GM10266 (cell line): ENCODE data around the gene TMEM132C.
A peak's percentile ranks its signal among the peaks of the same experiment; 100 is the strongest.

Source experiments
- DNase-seq: peaks from one replicate; pipeline ENCODE4 v3.0.0; 2012; ENCODE audit errors: extremely low spot score
- CTCF ChIP-seq: IDR thresholded peaks from 2 replicates; pipeline ENCODE4 v1.5.1; 2012; ENCODE audit warnings: mild to moderate bottlenecking, low read depth; ENCODE audit not compliant: control insufficient read depth, insufficient read depth; ENCODE audit errors: missing control alignments

TMEM132C gene

GRCh38 chr12:128657378-128657777 lies 390.4 kb downstream of the TMEM132C start:
- DNase-seq = no peak
- no peak for TF ChIP-seq CTCF

- DNase-seq = no peak
- TF ChIP-seq CTCF = no peak
Measured at GRCh38 chr12:128660532-128661225, 393.7 kb downstream of the TMEM132C start.

- no peak for DNase-seq
- TF ChIP-seq CTCF = no peak
Measured at GRCh38 chr12:128661226-128661569, 394.2 kb downstream of the TMEM132C start.

GRCh38 chr12:128662101-128662500 lies 395.1 kb downstream of the TMEM132C start:
- DNase-seq = no peak
- no peak for TF ChIP-seq CTCF

- DNase-seq = no peak
- TF ChIP-seq CTCF = no peak
Measured at GRCh38 chr12:128664501-128664900, 397.5 kb downstream of the TMEM132C start.

GRCh38 chr12:128667193-128667592 lies 400.2 kb downstream of the TMEM132C start:
- no peak for DNase-seq
- TF ChIP-seq CTCF = no peak

GRCh38 chr12:128671528-128672042 lies 404.6 kb downstream of the TMEM132C start:
- no peak for DNase-seq
- peak; percentile 23 for TF ChIP-seq CTCF
